HG02970 (cell line): ENCODE measurements around the gene SLC37A1.
"Not testable (repeated sequence)": the region's sequence is repeated elsewhere in the genome, so short reads cannot be mapped to it uniquely, and the experiment has no call there.

Experiments
- ATAC-seq: cut with Tn5 transposase; IDR thresholded peaks from one replicate; pipeline ENCODE4 v1.9.1; 2021; ENCODE audit warnings: mild to moderate bottlenecking, moderate library complexity, moderate number of reproducible peaks; ENCODE audit not compliant: unreplicated experiment, low FRiP score

SLC37A1 gene

DNA sequence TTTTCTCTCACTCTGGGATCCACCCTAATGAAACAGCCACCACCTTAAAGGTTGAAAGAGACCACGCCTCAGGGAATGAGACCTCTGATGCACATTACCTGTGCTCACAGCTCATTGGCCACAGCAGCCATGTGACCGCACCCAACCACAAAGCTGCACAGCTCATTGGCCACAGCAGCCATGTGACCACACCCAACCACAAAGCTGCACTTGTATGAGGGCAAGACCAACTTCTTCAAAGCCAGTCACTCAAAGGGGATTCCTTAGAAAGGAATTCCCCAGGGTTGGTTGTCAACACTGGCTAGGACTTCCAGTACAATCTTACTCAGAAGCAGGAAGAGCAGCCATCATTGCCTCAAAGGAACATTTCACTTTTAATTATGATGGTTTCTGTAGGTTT lies 96.2 kb downstream of the SLC37A1 start:
- ATAC-seq = no peak

DNA sequence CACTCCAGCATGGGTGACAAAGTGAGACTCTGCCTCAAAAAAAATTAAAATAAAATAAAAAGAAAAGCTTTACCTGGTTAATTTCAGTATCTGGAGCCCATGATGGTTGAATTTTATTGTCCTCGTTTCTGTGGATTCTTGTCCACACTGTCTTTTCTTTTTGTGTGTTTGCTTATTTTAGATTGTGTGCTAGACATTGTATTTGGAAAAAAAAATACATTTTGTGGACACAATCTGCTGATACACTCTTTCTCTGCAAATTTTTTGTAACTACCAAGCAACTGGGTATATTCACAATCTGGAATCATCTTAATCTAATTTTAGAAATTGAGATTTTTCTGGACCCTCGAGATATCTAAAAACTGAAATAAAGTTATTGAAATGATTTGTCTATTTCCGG lies 98.2 kb downstream of the SLC37A1 start:
- ATAC-seq = no peak

DNA sequence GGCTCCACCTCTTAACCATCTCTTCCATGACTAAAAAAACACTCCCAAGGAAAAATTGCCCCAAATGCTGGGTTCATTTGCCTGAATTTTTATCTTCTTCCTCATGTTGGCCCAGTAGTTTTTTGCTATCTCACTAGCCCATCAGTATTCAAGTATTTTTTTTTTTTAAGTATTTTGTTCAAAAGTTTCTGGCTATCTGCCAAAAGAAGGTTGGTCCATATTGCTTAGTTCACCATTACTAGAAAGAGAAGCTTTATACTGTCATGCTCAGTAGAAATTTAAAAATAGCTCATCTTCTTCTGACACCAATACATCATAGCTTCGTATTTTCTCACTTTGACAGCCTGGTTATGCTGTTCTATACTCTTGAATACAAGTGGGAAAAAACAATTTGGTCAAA lies 98.7 kb downstream of the SLC37A1 start:
- ATAC-seq = no peak

DNA sequence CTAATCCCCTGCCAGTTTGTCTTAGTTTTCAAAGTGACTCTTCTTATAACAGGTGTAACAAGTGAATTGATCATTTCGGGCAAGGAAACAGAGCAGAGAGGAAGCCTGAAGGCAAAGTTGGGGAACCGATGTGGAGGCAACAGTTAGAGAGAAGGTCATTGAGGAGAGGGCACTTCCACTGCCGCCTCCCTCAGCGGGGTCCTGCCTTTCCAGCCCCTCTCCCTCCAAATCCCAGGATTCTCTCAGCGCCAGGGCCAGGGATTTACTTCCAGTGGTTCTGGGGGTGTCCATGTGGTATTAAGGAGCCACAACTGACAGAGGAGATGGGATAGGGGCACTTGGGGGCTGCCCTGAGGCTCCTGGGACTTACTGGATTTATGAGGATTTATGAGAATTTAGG lies 100.1 kb downstream of the SLC37A1 start:
- no peak for ATAC-seq

DNA sequence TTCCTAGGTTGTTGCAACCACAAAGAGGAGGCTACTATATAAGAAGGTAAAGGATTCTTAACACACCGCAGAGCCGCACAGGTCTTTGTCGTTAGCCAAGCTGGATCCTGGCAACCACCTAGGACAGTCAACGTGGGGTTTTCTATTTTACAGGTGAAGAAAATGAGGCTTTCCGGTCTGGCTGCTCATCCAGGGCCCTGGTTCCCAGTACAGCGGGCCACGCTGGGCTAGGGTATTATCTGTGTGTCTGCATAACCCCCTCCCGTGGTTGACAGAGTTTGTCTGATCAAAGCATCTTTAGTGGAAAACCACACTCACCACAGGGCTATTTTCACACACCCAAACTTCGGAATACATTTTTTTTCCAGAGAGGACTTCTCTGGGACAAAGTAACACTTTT lies 100.7 kb downstream of the SLC37A1 start:
- no peak for ATAC-seq

DNA sequence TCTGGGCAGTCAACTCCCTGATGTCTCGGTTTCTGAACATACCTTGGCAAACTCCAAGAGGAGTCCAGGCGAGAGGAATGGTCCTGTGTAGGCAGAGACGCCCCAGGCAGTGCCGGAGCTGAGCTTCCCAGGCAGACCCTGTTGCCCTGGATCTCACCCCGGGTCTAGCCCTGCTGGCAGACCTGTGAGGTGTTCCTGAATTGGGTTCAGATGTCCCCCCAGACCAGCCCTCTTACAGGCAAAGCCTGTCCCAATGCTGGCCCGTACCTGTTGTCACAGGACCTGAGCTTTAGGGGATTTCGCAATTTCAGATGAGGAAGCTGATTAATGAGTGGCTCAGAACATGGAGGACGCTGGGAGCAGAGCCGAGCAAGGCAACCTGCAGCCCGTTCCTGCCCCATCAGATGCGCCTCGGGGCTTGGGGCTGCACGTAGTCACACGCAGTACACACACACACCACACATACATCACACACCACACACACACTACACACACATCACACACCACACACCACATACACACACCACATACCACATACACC lies 101.2 kb downstream of the SLC37A1 start:
- no peak for ATAC-seq

DNA sequence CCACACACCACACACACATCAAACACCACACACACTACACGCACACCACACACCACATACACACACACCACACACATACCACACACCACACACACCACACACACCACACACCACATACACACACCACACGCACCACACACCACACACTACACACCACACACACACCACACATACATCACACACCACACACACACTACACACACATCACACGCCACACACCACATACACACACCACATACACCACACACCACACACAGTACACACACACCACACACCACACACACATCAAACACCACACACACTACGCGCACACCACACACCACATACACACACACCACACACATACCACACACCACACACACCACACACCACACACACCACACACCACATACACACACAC lies 101.7 kb downstream of the SLC37A1 start:
- ATAC-seq = not testable (repeated sequence)

DNA sequence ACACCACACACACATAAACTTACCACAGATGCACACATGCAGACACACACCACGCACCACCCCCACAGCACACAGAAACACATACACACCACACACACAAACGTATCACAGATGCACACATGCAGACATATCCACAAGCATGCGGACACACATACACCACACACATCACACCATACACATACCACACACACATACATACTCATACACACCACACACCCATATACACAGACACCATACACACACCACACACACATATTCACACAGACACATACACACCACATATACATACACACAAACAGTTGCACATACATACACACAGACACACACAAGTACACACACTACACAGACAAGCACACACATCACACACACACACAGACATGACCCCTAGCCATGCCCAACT lies 102.3 kb downstream of the SLC37A1 start:
- ATAC-seq = no peak

DNA sequence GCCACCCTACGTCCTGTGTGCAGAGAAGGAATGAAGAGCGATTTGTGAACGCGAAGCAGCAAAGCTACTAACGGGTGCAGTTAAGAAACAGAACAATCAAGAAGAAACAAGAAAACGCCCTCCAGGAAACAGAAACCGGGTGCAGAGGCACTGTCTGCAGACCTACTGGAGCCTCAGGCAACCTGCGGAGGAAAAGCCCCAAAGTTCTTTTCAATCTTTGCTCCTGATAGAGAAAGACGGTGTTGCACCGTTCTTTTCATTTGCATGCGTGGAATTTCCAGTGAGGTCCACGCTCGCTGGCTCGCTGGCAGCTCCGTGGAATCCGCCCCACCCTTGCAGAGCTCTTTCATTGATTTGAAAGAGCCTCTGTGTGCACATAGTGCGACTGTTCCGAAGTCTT lies 102.8 kb downstream of the SLC37A1 start:
- ATAC-seq = no peak

DNA sequence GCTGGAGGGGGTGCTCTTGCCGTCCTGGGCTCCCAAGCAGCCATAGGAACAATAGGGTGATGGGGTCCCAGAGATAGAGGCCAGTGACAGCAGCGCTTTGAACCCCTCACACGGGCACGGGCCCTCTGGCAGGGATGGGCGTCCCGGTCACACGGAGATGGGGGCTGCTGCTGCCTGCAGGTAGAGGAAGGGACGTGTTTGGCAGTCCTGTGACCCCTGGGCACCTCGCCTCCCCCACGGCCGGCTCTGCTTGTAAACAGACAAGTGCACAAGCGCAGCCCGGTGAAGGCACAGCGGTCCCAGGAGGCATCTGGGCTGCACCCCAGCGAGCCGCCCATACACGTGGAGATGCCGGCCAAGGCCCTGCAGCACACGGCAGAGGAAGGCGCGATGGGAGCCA lies 103.3 kb downstream of the SLC37A1 start:
- no peak for ATAC-seq

DNA sequence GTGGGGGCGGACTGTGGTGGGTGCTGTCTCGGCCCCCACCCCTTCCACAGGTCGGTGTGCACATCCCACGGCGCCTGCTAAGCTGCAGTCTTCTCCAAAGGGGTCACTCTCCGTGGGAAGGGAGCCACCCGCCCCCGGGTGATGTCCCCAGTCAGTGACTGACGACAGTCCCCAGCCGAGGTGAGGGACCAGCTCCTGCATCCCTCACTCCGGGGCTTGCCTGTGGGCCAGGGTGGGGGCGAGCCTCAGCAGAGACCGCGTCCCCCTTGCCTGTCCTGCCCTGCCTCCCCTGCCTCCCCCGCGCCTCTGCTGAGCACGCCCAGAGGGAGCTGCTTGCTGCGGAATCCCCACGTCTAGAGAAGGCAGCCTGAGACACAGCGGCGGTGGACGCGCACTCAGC lies 103.8 kb downstream of the SLC37A1 start:
- no peak for ATAC-seq

DNA sequence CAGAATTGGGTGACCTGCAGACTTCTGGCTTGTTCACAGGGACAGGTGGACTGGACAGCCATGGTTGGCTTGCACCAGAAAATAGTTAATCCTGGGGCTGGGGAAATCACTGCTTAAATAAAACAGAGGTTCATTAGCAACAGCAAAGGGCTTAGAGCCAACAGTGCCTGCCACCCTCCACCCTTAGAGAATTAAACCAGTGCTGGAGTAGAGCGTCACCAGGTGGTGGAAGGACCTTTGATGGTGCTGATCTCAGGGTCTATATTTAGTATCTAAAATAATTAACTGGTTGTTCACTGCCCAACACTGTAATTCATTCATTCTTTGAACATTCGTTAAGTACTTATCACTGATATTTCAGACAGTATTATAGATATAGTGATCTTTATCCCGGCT lies 105.1 kb downstream of the SLC37A1 start:
- ATAC-seq = no peak

DNA sequence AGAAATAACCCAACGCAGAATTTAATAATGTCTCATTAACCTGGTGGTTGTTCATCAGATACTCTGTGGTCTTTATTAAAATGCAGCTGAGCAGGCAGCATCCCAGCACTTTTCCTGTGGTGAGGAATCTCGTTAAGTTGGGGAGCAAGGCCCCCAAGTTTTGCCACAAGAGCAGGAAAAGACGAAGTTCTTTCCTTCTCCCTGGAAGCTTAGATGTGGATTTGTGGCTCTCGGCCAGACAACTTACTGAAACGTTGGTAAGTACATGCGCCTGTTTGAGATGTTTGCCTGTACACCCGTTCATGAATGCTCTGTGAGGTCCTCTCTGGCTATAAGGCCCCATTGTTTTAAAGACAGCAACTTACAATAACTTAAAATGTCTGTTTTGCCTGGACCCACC lies 105.5 kb downstream of the SLC37A1 start:
- ATAC-seq = no peak

DNA sequence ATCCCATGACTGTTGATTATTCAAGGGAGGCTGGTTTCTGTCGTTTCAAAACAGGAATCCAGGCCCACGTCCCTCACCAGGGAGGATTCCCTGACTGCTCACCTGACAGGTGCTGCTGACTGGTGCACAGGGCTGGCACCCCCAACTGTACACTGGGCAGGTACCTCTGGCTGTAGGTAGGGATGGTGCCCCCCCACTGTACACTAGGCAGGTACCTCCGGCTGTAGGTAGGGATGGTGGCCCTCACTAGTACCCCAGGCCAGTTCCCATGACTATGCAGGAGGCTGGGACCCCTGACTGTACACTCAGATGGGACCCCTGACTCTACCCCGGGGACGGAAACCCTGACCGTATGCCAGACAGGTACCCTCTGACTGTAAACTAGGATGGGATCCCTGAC lies 106.2 kb downstream of the SLC37A1 start:
- no peak for ATAC-seq

DNA sequence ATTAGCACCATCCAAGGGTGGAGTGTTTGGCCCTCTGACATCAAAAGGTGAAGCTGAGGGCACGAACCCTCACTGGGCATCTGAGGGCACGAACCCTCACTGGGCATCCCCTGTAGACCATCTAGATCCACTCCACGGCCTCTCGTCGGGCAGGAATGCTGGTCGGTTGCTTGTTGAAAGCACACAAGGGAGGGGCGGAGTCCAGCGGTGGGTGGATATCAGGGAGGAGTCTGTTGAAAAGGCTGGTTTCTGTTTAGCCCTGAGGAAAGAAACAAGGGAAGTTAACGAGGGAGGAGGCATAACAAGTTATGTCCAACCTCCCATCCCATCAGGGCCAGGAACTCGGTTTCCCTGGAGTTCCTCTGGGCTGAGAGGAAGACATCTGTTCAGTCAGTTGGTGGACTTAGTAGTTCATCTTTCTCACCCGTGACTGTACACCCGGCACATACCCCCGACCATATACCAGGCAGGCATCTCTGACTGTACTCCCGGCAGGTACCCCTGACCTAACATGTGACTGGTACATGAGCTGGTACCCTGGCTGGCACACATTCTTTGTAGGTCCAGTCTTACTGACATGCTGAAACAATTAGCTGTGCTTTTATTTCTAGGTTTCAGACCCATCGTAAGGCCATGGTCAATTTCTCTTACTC lies 107.6 kb downstream of the SLC37A1 start:
- no peak for ATAC-seq

DNA sequence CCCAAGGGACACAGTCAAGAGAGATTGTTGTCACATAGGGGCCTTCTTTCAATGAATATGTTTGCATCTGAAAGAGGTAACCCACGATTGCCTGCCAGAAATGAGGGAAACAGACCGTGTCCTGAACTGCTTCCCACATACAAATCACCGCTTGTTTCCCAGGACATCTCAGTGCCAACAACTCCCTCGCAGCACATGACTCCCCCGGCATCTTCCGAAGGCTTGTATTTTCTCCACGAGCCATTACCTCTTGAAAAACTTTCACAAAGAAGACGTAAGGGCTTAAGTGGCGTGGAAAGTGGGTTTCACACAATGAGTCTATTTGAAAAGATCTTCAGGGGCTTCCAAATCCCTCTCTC lies 108.1 kb downstream of the SLC37A1 start:
- no peak for ATAC-seq

DNA sequence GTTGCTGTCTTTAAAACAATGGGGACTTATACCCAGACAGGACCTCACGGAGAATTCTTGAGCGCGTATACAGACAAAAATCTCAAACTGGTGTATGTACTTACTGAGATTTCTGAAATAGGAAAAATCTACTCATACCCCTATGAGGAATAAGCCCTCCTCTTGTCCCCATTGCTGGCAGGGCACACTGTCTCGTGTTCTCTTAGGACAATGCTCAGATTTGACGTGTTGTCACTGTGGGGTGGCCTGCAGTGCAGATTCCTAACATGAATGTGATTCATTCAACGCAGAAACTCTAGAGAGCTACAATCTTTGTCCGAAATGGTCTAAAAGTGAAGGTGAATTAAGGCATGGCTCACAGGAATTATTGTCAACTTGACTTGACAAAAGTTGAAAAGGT lies 108.6 kb downstream of the SLC37A1 start:
- no peak for ATAC-seq

DNA sequence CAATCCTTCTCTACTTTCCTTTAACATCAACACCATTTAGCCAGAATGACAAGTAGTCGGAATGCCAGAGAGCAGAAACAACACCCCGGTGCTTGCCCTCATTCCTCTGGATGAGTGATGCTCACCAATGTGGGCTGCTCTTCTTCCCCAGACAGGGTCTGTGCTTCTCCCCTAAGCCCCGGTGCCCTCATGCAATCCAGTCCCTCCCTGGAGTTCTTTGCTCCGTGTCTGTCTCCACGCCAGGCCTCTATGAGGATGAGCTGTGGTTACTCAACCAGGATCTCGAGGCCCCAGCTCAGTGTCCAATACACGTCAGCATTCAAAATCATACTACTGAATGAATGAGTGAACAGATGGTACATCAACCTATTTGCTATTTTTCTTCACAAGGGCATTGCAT lies 110.0 kb downstream of the SLC37A1 start:
- ATAC-seq = no peak

DNA sequence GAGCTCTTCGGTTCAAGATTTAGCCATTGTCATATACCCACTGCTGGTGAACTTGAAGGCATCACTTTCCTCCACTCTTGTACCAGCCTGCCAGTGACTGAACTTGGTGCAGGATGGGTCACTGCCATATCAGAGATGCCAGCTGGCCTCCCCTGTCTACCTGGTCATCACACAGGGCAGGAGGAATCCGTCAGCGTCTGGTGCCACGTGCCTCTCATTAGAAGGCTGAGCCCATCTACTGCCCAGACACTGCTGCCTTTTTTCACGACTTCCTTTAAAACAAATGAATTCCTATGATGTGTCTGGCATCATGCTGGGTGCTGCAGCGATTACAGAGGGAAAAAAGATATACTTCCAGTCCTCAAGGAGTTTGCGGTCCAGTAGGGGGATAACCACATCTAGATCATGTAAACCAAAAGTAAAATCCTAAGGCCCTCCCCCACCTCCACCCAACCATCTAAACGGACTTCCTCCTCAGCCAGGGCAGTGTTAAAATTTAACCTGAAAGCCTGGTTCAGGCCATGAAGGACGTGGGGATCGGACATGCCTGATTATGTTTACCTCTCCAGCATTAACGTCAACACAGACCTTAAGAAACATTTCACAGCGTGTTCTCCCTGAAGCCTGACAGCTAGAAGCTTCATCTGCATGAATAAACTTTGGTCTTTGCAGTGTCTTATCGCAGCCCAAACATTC lies 110.6 kb downstream of the SLC37A1 start:
- ATAC-seq = no peak

DNA sequence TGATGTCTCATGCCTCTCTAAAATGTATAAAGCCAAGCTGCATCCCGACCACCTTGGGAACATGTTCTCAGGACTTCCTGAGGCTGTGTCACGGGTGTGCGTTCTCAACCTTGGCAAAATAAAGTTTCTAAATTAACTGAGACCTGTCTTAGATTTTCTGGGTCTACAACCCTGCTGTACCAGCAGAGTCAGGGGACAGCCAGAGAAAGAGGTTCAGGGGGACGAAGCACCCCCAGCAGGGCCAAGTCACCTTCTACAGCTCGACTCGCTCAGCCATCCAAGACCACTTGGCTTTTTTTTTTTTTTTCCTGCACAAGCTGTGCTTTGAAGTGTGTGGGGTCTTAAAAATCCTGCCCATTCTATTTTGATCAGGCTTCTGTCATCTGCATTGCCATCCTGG lies 111.3 kb downstream of the SLC37A1 start:
- ATAC-seq = no peak

DNA sequence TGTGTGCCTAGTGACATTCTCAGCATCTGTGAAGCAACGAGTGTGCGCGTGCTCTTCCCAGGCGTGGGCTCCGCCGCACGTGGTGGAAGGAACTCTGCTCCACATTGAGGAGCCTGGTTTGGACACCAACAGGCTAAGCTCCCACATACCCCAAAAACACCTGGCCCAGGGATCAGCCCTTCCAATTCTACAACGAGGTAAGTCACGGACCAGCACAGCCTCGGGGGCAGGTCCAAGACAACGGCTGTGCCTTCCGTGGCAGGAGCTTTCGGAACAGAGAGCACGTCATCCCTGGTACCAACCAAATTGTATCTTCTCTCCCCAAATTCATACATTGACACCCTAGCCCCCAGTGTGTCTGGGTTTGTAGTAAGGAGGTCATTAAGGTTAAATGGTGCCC lies 112.5 kb downstream of the SLC37A1 start:
- no peak for ATAC-seq

DNA sequence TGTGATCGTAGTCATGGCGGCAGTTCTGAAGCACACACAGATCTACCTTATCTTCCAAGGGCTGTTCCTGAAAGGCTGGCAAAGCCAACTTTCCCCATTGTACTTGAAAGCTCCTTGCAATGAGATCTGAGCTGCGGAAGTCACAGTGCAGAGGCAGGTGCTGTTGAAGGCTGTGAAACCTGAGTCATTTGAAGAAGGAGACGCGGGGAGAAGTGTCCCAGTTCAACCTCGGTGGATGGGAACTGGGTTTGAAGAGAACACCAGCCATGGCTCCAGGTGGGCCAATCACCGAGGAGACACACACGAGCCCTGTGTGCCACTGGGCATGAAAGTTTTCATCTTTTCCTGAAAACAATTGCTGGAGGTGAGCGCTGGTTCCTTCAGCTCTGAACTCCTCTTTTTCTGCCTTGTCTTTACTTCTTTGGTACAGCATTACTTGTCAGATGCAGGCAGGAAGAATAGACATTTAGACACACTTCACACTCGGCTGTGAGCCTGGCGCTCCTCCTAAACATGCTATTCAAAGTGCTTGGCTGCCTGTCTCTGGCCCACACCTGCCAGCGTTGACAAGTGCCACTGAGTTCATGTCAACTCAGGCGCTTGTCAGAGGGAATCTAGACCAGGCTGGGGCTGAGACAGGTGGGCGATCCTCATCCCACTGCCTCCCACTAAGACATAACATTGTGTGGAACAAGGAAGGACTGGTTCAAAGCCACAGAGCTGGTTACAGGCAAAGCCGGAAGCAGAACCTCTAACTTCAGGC lies 114.1 kb downstream of the SLC37A1 start:
- ATAC-seq = no peak
